ENCODE measurements around the gene FBXL19.

FBXL19 gene

DNA sequence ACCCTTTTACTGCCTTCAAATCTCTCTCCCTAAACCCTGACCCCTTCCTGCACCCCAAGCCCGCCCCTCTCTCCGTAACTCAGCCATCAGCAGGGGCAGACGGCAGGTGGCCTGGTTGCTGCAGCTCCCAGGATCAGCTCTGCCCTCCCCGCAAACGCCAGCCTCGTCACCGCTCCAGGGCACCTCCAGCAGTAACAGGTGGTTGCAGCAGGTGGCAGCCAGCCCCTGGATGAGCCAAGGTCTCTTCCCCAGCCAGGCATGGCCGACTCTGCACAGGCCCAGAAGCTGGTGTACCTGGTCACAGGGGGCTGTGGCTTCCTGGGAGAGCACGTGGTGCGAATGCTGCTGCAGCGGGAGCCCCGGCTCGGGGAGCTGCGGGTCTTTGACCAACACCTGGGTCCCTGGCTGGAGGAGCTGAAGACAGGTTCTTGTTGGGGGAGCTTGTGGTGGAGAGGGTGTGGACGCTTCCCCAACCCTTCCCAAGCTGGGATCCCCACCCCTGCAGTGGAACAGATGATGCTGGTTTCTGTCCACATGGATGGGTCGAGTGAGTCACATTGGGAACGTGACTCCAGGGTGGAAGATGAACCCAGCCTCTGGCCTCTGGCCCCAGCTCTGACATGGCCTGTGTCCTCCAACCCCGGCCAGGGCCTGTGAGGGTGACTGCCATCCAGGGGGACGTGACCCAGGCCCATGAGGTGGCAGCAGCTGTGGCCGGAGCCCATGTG, 62.2 kb downstream of the FBXL19 start:
- H3K4me1 Mint-ChIP-seq = no peaks in the 10 kb centered on the region
- peaks cover 4% of the 10 kb centered on the region for H3K36me3 Mint-ChIP-seq (ENCODE audit: low read depth)
- H3K27me3 Mint-ChIP-seq = no peaks in the 10 kb centered on the region
- no peak for ATAC-seq
- DNase-seq = no peak
- H3K9me3 Mint-ChIP-seq = no peaks in the 10 kb centered on the region
- no peak overlapping the region for H3K4me3 Mint-ChIP-seq
- H3K27ac Mint-ChIP-seq = no peak overlapping the region

DNA sequence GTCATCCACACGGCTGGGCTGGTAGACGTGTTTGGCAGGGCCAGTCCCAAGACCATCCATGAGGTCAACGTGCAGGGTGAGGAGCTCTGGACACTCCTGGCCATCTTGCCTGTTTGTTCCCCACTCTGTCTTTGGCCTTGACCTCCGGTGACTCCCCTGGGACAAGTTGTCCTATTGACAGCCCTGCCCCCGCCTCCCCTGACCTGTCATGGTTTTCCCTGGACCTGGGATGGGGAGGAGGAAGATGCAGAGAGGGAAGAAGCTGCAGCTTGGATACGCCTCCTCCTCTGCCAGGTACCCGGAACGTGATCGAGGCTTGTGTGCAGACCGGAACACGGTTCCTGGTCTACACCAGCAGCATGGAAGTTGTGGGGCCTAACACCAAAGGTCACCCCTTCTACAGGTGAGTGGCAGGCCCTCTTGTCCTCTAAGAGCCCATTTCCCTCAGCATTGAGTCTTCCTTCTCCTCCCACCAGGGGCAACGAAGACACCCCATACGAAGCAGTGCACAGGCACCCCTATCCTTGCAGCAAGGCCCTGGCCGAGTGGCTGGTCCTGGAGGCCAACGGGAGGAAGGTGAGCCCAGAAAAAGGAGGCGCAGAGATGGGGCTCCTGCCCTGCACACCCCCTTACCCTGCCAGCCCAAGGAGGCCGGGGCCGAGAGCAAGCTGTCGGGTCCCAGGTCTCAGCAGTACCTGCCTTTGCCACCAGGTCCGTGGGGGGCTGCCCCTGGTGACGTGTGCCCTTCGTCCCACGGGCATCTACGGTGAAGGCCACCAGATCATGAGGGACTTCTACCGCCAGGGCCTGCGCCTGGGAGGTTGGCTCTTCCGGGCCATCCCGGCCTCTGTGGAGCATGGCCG, 63.0 kb downstream of the FBXL19 start:
- Mint-ChIP-seq H3K9me3 (no peaks in the 10 kb centered on the region), H3K4me3 (no peak overlapping the region), H3K4me1 (no peaks in the 10 kb centered on the region), H3K27me3 (no peaks in the 10 kb centered on the region), H3K27ac (no peak overlapping the region), H3K36me3 (ENCODE audit: low read depth) (peaks cover 4% of the 10 kb centered on the region)
- ATAC-seq = no peak
- DNase-seq = no peak

DNA sequence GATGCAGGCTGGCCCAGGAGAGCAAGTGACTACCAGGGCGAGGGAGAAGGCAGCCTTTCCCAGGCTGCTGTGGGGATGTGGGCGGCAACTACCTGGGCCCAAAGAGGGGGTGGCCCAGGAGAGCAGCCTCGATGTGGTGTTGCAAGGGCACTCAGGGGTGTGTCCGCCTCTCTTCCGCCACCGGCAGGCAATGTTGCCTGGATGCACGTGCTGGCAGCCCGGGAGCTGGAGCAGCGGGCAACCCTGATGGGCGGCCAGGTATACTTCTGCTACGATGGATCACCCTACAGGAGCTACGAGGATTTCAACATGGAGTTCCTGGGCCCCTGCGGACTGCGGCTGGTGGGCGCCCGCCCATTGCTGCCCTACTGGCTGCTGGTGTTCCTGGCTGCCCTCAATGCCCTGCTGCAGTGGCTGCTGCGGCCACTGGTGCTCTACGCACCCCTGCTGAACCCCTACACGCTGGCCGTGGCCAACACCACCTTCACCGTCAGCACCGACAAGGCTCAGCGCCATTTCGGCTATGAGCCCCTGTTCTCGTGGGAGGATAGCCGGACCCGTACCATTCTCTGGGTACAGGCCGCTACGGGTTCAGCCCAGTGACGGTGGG, 64.3 kb downstream of the FBXL19 start:
- Mint-ChIP-seq H3K27ac (no peak overlapping the region), H3K4me3 (no peak overlapping the region), H3K9me3 (no peaks in the 10 kb centered on the region), H3K36me3 (ENCODE audit: low read depth) (peaks cover 3% of the 10 kb centered on the region), H3K27me3 (peaks cover under 1% of the 10 kb centered on the region), H3K4me1 (peaks cover under 1% of the 10 kb centered on the region)
- no peak for DNase-seq
- no peak for ATAC-seq

DNA sequence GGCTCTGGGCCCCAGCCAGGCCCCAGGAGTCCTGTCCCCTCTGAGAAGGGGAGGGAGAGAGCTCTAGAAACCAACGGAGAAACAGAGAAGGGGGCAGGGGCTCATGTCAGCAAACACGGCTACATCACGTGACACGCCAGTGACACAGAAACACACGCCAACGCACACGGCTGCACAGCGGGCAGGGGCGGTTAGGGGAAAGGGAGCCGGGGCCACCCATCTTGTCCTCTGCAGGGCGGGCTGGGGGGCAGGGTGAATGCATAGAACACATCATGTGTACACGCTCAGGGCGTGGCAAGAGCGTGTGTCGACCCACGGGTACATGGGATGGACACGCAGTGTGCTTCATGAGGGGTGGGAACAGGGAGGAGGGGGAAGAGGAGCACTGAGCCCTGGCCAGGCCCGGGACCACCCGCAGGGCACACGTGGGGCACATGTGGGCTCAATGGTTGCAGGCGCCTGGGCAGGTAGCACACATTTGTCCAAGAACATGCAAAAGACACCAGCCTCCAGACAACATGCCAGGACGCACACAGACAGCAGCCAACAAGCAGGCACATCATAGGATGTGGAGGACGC, 66.2 kb downstream of the FBXL19 start:
- Mint-ChIP-seq H3K9me3 (no peaks in the 10 kb centered on the region), H3K4me3 (no peak overlapping the region), H3K36me3 (ENCODE audit: low read depth) (peaks cover 3% of the 10 kb centered on the region), H3K27me3 (peaks cover 2% of the 10 kb centered on the region), H3K27ac (no peak overlapping the region), H3K4me1 (peaks cover 6% of the 10 kb centered on the region)
- DNase-seq (no peak), ATAC-seq (no peak)

DNA sequence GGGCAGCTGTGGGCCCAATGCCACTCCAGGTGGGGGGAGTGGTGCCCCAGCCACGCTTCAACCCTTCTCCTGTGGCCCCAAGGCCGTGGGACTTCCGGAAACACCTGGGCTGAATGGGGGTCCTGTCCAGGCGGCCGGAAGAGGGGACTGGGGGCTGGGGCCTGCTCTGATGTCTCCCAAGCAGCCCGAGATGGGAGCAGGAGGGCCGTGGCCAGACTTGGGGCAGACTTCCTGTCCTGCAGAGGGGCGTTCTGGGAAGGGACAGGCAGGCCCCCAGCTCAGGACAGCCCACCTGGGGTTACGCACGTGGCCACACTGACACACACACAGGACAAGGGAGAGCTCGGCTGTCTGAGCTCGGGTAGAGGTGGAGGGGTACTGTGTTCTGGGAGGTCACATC, 66.7 kb downstream of the FBXL19 start:
- Mint-ChIP-seq H3K9me3 (no peaks in the 10 kb centered on the region), H3K27ac (no peak overlapping the region), H3K36me3 (ENCODE audit: low read depth) (peaks cover 3% of the 10 kb centered on the region), H3K27me3 (peaks cover 3% of the 10 kb centered on the region), H3K4me1 (peaks cover 11% of the 10 kb centered on the region), H3K4me3 (no peak overlapping the region)
- no peak for DNase-seq
- ATAC-seq = no peak

DNA sequence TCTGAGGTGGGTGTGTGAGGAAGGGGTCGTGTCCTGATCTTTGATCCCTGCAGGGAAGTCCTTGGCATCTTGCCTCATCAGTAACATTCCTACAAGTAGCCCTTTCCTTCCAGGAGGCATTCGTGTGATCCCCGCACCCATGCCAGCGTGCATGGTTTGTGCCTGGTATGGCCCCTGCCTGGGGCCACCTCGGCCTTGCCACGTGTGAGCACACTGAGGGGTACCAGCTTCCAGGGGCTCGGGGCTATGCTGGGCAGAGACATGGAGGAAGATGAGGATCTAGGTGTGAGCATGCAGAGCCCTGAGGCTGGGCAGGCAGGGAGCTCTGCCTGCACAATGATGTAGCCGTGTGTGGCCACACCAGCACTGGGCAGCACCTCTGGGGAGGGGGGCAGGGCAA, 67.7 kb downstream of the FBXL19 start:
- Mint-ChIP-seq H3K27ac (no peak overlapping the region), H3K36me3 (ENCODE audit: low read depth) (peaks cover 3% of the 10 kb centered on the region), H3K4me3 (no peak overlapping the region), H3K27me3 (peaks cover 3% of the 10 kb centered on the region), H3K4me1 (peaks cover 12% of the 10 kb centered on the region), H3K9me3 (no peaks in the 10 kb centered on the region)
- no peak for DNase-seq
- no peak for ATAC-seq

DNA sequence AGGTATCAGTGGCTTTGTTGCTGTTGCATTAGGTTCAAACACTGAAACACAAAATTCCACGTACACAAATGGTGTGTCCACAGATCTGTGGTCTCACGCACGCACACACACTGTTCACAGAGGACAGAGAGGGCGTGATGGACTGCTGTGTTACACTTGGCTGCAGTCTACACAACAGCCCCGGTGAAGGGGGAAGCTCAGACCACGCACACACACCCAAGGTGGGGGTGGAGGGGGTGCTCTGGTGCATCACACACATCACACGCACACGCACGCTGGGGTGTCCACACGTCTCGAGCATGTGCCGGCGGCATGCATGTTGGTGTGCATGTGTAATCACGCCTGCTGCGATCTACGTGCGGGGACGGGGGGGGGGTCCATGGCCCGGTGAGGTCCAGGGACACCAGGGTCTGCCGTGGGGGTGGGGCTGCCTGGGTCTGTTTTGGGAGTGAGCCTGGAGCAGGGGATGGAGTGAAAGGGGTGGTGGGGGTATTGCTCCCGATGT, 69.0 kb downstream of the FBXL19 start:
- ATAC-seq (no peak), DNase-seq (no peak)
- Mint-ChIP-seq H3K9me3 (no peaks in the 10 kb centered on the region), H3K36me3 (ENCODE audit: low read depth) (no peaks in the 10 kb centered on the region), H3K4me3 (no peak overlapping the region), H3K27ac (no peak overlapping the region), H3K4me1 (peaks cover 20% of the 10 kb centered on the region), H3K27me3 (peaks cover 3% of the 10 kb centered on the region)

DNA sequence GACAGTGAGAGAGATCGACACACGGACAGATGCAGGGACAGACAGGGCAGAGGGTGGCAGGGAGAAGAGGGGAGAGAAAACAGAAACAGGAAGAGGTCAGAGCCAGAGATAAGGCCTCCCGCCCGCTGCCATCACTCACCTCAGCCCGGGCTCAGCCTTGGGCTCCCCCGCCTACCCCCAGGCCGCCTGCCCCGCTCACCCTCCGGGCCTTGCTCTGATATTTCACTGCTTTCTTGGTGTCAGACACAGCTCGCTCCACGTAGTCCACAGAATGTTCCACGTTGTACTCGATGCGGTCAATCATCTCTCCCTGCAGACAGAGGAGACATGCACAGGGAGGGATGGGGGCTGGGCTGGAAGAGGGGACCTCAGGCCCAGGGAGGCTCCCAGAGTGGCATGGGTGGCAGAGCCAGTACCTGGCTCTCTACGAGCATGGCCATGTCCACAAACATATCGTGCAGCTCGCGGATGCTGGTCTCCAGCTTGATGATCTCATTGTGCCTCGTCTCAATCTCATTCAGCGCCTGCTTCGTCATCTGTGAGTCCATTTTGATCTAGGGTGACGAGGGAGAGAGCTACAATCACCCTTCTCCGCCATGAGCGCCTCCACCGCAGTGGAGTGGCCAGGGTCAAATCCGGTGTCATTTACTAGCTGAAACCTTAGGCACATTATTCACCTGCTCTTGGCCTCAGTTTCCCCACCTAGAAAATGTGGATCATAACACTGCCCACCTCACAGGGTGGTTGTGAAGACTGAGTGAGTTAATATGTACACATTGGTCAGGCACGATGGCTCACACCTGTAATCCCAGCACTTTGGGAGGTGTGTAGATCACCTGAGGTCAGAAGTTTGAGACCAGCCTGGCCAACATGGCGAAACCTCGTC, 69.8 kb downstream of the FBXL19 start:
- Mint-ChIP-seq H3K4me3 (no peak overlapping the region), H3K27ac (no peak overlapping the region), H3K27me3 (peaks cover 3% of the 10 kb centered on the region), H3K4me1 (peaks cover 20% of the 10 kb centered on the region), H3K9me3 (no peaks in the 10 kb centered on the region), H3K36me3 (ENCODE audit: low read depth) (no peaks in the 10 kb centered on the region)
- ATAC-seq (no peak), DNase-seq (no peak)

DNA sequence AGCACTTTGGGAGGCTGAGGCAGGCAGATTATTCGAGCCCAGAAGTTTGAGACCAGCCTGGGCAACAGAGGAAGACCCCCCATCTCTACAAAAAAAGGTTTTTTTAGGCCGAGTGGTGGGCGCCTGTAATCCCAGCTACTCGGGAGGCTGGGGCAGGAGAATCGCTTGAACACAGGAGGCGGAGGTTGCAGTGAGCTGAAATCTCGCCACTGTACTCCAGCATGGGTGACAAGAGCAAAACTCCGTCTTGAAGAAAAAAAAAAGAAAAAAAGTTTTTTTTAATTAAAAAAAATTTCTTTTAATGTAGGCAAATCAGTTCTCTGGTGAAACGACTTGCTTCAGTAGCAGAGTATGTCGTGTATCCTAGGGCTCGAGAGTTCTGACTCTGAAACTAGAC, 72.6 kb downstream of the FBXL19 start:
- peaks cover 20% of the 10 kb centered on the region for H3K4me1 Mint-ChIP-seq
- H3K36me3 Mint-ChIP-seq (ENCODE audit: low read depth) = no peaks in the 10 kb centered on the region
- H3K4me3 Mint-ChIP-seq = peak overlapping the region; percentile 76
- H3K27me3 Mint-ChIP-seq = peaks cover 3% of the 10 kb centered on the region
- DNase-seq = no peak
- no peaks in the 10 kb centered on the region for H3K9me3 Mint-ChIP-seq
- peak overlapping the region; percentile 61 for H3K27ac Mint-ChIP-seq
- ATAC-seq = no peak

DNA sequence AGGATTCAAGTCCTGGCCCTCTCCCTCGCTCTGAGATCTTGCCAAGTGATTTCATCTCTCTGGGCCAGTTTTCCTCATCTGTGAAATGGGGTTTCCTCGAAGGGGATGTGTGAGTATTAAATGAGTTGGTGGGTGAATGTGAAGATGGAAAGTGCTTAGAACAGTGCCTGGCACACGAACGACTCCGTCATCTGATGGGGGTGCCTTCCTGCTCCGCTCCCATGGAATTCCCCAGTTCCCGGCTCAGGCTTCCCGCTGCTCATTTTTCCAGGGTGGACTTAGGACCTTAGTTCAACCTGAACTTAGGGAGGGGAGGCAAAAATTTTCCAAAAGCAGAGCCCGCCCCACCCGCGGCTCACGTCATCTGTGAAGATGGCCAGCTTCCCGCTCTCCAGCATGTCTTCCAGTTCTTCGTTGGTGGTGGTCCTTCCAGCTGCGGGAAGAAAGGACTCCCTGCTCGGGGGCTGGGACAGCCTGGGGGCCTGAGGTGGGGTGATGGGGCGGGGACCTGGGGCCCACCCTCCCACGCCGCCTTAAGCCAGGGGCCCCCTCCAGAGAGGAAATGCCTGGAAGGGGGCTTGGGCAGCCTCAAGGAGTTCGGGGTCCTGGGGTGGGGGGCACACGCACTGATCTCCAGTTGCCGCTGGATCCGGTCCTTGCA, 73.1 kb downstream of the FBXL19 start:
- Mint-ChIP-seq H3K4me3 (peak overlapping the region; percentile 76), H3K36me3 (ENCODE audit: low read depth) (no peaks in the 10 kb centered on the region), H3K4me1 (peaks cover 20% of the 10 kb centered on the region), H3K27ac (peak overlapping the region; percentile 61), H3K9me3 (no peaks in the 10 kb centered on the region), H3K27me3 (peaks cover 3% of the 10 kb centered on the region)
- ATAC-seq (no peak), DNase-seq (no peak)

DNA sequence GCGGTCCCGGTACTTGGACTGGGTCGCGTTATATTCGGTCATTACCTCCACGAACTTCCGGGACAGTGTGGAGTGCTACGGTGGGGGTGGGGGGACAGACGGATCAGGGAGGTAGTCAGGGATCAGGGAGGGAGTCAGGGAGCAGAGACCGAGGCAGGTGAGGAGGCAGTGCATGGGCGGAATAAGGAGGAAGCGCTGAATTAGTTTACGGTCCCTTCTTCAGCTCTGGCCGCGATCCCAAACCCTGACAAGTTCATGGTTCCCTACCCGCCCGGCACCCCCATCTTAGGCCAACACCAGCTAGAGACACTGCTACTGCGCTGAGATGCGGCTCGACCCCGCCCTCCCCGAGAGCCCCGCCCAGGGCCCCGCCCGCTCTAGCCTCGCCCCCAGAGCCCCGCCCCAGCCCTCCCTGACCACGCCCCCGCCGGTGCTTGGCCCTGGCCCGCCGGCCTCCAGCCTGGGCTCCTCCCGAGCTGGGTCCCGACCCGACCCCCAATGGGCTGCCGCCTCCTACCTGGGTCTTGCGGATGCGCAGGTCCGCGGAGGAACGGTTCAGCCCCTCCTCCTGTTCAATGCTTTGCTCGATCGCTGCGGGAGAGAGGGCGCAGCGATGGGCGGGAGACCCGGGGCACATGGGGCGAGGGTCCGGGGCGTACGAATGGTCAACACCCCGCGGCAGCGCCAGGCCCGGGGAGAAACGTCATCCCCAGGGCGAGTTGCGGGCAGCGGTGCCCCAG, 73.8 kb downstream of the FBXL19 start:
- DNase-seq (peak; percentile 86), ATAC-seq (peak; percentile 90)
- H3K27ac Mint-ChIP-seq = no peak overlapping the region
- peak overlapping the region; percentile 76 for H3K4me3 Mint-ChIP-seq
- no peaks in the 10 kb centered on the region for H3K36me3 Mint-ChIP-seq (ENCODE audit: low read depth)
- H3K4me1 Mint-ChIP-seq = peaks cover 20% of the 10 kb centered on the region
- peaks cover 3% of the 10 kb centered on the region for H3K27me3 Mint-ChIP-seq
- no peaks in the 10 kb centered on the region for H3K9me3 Mint-ChIP-seq

DNA sequence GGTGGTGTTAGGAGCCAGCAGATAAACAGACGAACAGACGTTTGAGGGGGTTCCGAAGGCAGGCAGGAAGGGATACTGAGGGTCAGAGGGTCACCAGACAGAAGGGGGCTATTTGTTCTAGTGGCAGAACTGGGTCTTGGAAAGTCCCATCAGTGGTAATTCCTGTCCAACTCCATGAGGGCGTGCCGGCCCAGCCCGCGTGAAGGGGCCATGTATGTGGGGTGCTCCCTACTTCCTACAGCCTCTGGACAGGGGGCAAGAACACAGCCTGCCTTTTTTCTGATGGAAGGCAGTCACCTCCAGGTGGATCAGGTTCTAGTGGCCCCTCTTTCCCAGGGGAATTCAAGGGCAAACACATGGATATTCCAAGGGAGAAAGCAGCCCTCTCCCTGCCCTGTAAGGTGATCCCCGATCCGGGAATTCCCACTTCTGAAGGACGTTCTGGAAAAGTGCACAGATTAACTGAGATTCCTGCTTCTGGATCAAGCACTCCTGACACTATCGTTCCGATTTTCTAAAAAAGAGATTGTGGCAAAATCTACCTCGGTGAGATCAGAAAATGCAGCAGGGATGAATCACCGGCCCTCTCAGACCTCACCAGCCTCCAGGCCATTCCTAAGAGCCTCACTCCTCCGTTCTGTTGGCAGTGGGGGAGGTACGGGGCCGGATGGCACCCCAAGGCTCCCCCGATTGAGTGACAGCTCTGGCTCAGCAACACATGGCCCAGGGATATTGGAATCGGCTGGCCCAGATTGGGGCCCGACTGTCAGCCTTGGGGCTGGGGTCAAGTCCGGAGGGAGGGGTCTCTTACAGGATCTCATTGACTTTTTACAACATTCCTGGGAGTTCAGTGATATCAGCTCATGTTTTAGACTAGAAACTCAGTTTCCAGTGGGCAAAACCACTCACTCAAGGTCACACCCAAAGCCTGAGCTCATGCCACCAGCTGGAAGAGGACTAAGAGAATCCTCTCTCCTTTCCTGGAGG, 74.6 kb downstream of the FBXL19 start:
- Mint-ChIP-seq H3K4me3 (peak overlapping the region; percentile 76), H3K27me3 (peaks cover 2% of the 10 kb centered on the region), H3K4me1 (peaks cover 18% of the 10 kb centered on the region), H3K9me3 (no peaks in the 10 kb centered on the region), H3K36me3 (ENCODE audit: low read depth) (no peaks in the 10 kb centered on the region), H3K27ac (no peak overlapping the region)
- ATAC-seq (no peak), DNase-seq (no peak)
